Right hindlimb (tissue), 1 donor: ENCODE measurements around the gene RANGAP1.

Experiments used
- DNase-seq: peaks from one replicate; pipeline ENCODE4 v3.0.0-alpha.2; 2018

Gene RANGAP1

DNA sequence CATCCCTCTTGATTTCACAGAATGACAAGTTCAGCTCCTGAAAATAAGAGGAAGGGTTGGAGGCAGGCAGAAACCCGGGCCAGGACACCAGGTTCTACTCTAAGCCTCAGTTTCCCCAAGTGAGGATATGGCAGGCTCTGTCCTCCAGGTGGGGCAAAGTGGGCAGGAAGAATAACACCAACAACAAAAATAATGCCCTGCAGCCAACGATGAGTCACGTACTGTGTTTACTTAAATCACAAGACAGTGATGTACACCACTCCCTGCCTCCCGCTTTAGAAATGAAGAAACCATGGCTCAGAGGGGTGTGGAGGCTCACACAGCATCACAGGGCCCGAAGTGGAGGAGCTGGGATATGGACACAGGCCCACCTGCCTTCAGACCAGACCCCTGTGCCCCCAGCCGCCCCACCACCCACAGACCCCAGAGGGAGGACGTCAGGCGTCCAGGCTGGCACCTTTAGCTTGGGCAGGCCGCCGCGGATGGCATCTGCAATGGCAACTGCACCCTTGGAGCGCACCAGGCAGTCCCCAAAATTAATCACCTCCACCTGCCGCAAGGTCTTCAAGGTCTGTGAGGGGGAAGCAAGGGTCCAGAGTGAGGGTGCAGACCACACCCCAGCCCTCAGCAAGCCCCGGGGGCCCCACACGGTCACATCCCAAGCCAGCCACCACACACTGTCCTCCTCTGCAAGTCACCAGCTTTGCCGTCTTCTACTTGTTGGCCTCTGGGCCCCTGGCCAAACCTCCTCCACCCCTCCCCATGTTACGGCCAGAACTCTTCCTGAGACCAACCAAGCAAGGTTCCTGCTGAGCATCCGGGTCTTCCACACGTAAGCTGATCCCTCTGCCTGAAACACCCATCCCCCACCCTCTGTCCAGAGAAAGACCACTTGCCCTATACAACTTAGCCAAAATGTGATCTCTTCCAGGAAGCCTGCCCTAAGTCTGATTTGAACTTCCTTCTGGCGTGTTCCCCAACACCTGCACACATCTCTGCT is 29.4 kb downstream of the RANGAP1 start:
- DNase-seq = no peak

DNA sequence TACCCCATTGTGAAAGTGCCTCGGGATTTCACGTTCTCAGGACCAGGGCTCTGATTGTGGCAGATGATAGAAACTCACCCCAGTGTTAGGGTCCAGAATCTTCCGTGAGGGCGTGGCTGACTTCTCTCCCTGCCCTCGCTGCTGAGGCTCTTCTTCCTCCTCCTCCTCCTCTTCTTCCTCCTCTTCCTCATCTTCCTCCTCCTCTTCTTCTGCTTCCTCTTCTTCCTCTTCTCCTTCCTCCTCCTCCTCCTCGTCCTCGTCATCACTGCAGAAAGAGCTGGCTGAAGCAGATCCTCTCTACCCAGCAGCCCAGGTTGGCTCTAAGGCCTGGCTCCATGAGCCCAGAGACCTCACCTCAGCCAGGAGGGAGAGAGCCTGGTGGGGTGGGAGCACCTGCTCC is 31.8 kb downstream of the RANGAP1 start:
- no peak for DNase-seq

DNA sequence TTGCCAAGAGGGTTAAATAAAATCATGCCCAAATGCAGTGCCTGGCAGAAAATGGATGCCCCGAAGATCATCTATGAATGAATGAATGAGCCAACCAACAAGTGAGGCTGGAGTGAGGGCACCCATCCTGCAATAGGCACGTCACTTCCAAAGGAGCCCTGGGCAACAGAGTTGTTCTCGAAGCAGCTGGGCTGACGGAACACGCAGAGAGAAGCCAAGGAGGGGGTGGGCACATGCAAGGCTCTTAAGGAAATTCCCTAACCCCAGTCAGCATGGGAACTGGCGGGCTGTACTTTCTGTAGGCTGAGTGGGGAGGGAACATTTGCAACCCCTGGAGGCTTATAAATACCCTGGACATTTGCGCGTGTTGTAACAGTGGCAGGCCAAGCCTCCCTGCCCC is 33.6 kb downstream of the RANGAP1 start:
- no peak for DNase-seq

DNA sequence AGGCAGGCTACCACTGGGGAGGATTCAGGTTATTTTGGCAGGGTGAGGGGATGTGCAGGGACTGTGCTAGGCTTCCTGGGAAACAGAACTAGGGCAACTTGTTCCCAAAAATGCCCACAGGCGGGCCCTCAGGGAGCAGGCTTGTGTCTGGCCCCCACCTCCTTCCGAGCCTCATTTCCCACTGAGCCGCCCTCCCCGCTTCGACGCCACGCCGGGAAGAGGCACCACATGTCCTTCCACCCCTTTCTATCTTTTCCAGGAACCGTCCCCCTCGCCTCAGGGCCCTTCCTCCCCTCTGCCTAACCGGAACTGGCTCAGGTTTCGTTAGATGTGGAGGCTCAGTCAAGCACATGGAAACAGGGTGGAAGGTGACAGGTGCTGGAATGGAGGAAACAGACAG is 35.9 kb downstream of the RANGAP1 start:
- no peak for DNase-seq

DNA sequence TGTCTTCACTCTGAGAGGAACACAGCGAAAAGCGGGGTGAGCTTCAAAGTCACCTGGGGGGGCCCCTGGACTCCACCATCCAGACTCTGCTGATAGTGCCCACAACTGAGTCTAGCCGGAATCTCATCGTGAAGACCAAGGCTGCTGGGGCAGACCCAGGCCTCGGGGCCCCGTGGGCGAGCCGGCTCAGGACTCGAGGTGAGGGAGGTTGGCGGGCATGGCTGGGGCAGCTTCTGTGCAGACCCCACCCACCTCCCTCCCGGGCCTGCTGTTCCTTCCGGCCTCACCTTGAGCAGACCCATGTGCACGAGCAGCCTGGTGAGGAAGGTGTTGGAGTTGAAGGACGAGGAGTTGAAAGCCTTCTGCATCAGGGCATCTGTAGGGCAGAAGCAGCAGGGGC is 36.5 kb downstream of the RANGAP1 start:
- no peak for DNase-seq

DNA sequence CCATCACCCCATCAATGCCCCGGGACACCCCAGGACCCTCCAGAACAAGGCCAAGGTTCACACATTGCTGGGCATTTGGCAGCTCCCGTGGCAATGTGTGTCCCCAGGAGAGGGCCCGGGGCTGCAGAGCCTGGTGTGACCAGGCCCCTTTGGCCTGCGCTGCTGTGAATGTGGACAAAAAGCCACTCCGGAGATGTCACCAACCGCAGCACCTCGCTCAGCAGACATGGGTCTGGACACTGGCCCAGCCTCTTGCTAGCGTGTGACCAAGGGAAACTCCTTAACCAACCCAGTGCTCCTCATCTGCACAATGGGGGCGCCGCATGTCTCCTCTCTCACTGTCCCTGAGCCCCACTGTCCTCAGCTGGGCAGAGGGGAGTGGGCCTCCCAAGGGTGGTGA is 37.2 kb downstream of the RANGAP1 start:
- DNase-seq = no peak

DNA sequence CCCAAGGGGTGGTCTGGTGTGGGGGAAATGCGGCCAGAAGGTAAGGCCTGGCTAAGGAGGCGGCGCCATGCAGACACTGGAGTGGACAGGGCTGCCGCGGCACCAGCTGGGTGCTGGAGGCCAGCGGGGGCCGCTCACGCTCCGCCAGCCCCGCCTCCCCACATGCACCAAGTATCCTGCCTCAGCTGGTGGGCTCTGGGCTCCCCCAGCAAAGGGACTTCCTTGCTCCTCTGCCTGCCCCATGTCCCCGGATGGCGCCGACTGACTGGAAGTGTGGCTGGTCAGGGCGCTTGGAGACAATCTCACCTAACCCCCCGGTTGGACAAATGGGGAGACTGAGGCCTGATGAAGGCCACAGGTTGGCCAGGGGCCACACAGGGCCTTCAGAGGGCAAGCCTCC is 37.7 kb downstream of the RANGAP1 start:
- no peak for DNase-seq

DNA sequence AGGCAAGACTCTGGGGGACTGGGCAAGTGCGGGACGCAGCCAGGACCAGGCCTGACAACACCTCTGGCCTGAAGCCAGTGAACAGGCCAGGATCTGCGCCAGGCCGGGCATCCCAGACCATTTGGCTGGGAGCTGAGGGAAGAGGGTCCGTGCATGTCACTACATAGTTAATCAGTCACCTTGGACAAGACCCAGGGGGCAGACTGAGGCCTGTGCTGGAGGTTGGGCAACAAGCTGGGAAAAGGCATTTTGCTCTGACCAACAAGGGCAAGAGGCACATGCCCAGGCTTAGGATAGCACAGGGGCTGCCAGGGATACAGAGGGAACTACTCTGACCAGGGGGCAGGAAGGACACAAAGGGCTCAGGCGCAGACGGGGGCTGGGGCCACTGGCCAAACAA is 38.3 kb downstream of the RANGAP1 start:
- no peak for DNase-seq

DNA sequence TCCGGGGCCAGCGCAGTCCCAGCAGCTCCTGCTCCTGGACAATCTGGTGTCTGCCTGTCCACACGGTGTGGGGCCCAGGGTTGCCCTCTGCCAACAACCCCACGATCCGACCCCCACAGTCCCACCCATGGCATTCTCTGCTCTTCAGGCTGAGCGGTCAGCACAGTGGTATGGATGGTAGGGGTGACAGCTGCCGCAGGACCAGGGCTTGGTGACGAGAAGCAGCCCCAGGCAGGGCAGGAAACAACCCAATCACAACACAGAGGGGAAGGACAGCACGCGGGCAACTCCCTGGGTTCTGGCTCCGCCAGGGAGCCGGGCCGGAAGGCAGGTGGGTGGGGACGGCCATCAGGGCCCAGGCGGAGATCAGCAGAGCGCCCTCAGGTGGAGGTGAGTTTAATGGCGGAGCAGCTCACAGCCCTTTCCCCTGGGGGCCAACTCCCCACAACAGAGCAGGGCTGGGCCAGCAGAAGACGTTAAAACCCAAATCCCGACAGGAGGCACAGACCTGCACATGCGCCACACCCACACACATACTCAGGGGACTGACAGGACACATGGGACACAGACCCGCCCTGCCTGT is 40.0 kb downstream of the RANGAP1 start:
- DNase-seq = no peak

DNA sequence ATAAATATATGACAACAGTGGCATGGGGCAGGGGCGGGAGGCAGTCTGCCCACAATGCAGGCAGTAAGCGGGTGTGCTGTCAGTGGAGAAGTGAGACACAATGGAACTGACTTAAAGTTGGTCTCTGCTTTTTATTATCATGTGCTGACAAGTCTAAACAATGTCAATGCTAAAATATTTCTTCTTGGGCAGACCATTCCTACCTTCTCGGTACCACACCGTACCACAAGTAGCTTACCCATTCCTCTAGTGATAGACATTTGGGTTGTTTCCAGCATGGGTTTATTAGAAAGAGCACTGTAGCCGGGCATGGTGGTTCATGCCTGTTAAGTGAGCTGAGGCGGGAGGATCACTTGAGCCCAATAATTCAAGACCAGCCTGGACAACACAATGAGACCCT is 42.6 kb downstream of the RANGAP1 start:
- DNase-seq = no peak

DNA sequence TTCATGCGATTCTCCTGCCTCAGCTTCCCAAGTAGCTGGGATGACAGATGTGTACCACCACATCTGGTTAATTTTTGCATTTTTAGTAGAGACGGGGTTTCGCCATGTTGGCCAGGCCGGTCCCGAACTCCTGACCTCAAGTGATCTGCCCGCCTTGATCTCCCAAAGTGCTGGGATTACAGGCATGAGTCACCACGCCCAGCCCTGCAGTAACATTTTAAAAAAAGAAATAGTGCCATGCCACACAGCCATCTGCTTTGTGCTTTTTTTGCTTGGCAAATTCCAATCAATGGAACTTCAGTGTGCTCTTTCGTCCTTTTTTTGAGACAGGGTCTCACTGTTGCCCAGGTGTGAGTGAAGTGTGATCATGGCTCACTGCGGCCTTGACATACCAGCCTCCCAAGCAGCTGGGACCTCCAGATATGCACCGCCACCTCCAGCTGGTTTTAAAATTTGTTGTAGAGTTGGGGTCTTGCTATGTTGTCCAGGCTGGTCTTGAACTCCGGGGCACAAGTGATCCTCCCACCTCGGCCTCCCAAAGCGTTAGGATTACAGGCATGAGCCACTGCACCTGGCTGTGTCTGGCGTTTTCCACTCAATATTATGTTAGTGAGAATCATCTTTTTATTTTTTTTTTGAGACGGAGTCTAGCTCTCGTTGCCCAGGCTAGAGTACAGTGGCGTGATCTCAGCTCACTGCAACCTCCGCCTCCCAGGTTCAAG is 43.4 kb downstream of the RANGAP1 start:
- no peak for DNase-seq

DNA sequence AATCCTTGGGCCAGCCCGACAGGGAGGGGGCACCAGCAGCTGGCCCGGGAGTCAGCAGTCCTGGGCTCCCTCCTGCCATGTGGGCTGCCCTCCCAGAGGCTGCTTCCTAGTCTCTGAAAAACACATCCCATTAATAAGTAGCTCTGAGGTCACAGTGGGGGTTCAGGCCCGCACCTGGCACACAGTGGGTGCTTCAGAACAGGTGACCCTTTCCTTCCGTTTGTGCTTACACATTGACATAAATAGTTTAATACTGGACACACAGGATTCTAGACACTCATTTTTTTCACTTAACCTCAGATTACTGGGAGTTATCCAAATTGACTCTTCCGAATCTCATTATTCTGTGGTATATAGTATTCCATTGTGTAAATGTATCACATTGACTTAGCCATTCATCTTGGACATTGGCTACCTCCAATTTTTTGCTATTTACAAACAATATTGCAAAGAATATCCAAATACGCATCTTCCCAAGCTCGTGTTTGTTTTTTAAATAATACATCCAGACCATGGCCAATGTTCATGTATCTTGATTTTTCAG is 44.8 kb downstream of the RANGAP1 start:
- no peak for DNase-seq

DNA sequence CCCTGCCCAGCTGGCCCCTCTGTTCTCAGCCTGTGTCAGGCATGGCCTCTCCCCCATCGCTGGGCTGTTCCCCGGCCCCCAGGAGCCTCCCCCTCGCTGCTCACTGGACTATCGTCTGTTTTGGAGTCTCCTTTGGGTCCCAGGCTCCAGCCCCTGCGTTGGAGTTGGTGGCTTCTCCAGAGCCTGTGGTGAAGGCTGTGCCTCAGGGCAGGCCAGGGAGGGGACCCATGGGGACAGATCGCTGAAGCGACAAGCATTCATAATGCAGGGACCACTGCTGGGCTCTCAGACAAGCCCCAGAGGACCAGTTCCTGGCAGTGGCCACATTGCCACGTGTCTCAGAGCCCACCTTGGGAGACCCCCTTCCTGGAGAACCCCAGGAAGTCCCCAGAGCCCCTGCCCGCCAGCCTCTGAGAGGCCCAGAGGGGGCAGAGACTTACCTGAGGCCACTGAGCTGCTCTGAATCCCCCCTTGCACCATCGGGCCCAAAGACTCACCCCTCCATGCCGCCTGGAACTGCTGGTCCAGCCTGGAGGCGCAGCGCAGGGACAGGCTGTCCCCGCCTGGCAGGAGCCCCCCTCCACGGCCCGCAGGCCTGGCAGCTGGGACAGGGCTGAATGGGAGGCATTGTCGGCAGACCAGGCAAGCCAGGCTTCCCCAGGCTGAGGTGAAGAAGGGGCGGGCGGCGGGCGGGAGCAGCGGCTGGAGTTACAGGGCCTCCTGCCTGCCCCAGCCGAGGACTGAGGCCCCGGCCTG is 45.4 kb downstream of the RANGAP1 start, which contains the start of gene CHADL:
CHADL (minus strand) TSS at position 555 of the 756 bp plus-strand sequence; CDS start at position 505, 50 bp downstream.
- DNase-seq = peak; percentile 80

DNA sequence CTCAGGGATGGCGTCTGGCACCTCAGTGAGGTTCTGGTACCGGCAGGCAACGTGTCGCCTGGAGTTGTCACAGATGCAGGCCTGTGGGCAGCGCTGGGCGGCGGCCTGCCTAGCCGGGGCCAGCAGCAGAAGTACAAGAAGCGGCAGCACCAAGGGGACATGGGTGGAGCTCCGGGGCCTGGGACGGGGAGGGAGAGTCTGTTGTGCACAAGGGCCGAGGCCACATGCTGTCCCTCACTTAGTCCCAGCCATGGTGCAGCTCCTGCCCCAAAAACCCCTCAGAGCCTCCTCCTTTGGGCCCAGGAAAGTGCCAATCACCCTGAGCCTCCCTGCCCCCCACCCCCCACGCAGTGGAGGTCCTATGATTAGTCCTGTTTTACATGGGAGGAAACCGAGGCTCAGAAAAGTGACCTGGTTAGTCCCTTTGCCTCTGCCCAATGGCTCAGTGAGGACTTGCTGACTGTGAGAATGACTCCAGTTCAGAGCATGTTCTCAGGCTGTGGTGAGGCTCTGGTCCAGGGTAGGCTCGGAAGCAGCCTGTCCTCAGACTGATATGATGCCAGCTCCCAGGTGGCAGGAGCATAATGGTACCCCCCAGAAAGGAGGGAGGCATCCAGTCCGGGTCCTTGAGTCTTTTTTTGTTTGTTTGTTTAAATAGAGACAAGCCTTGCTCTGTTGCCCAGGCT is 46.4 kb downstream of the RANGAP1 start:
- no peak for DNase-seq

DNA sequence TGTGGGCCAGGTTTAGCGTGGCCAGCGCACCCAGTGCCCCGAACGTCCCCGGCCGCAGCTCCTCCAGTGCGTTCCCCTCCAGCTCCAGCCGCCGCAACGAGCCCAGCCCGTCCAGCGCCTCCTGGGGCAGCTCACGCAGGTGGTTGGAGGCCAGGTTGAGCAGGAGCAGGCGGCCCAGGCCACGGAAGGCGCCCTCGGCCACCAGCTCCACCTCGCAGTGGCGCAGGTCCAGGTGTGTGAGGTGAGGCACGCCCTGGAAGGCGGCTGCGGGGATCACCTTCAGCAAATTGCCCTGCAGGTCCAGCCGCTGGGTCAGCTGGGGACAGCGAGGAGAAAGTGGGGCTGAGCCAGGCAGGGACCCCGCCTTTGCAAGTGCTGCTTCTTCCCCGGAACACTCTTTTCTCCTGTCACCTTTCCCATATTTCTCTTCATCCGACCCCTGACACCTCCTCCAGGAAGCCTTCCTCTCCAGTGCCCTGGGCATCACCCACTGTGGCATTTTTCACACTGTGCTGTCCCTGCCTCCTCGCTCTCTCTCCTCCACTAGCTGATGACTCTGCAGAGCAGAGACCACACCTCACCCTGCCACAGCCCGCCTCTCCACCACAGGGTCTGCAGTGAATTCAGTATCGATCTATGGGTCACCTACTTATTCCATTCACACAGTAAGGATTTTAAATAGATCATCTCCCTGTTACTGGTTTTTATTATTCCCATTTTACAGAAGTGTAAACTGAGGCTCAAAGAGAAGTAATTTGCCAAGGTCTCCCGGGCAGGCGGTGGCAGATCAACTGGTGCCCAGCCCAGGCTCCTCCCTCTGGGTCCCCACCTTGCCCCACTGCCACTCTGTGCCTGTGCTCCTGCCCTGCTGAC is 47.2 kb downstream of the RANGAP1 start:
- no peak for DNase-seq

DNA sequence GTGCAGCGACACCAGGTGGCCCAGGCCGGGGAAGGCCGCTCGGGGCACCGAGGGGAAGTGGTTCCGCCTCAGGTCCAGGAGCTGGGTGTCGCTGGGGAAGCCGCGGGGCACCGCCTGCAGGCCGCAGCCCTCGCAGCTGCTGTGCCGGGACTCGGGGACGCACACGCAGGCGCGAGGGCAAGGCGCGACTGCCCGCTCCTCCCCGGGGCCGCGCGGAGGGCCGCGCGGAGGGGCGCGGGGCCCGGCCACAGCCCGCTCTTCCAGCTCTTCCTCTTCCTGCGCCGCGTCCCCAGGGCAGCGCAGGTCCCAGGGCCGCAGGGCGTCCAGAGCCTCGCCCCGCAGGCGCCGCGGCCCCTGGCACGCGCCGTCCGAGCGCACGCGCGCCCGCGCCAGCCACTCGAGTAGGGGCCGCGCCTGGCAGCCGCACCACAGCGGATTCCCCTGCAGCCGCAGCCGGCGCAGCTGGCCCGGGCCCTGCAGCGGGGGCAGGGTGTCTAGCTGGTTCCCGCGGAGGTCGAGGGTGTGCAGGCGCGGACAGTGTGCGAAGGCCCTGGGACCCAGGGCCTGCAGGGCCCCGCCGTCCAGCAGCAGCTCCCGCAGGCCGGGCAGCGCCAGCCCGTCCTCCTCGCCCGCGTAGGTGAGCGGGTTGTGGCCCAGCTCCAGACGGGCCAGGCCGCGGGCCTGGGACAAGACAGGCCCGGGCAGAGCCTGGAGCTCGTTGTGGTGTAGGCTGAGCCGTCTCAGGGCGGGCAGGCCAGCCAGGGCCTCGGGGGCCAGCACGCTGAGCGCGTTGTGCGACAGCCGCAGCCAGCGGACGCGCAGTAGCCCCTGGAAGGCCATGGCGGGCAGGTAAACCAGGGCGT is 48.0 kb downstream of the RANGAP1 start:
- DNase-seq = peak; percentile 74

DNA sequence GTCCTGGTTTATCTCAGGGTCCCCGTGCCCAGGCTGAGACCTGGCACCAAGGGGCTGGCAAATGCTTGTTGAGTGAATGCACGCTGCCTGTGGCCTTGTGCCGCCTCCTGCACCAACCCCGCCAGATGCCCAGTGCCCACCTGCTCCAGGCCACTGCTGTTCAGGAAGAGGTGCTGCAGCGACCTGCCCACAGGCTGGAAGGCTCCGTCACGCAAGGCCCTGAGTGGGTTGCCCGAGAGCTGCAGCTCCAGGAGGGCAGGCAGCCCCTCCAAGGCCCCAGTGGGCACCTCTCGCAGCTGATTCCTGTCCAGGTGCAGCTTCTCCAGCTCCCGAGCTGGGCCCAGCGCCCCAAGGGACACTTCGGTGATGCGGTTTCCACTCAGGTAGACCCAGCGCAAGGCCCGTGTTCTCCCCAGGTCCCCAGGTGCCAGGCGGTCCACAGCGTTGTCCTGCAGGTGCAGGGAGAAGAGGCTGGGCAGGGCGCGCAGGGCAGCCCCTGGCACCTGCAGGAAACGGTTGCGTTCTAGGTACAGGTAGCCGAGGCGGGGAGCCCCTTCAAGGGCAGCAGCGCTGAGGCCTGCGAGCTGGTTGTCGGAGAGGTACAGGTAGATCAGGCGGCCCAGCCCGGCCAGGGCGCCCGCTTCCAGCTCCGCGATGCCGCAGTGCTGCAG is 48.8 kb downstream of the RANGAP1 start:
- DNase-seq = no peak

DNA sequence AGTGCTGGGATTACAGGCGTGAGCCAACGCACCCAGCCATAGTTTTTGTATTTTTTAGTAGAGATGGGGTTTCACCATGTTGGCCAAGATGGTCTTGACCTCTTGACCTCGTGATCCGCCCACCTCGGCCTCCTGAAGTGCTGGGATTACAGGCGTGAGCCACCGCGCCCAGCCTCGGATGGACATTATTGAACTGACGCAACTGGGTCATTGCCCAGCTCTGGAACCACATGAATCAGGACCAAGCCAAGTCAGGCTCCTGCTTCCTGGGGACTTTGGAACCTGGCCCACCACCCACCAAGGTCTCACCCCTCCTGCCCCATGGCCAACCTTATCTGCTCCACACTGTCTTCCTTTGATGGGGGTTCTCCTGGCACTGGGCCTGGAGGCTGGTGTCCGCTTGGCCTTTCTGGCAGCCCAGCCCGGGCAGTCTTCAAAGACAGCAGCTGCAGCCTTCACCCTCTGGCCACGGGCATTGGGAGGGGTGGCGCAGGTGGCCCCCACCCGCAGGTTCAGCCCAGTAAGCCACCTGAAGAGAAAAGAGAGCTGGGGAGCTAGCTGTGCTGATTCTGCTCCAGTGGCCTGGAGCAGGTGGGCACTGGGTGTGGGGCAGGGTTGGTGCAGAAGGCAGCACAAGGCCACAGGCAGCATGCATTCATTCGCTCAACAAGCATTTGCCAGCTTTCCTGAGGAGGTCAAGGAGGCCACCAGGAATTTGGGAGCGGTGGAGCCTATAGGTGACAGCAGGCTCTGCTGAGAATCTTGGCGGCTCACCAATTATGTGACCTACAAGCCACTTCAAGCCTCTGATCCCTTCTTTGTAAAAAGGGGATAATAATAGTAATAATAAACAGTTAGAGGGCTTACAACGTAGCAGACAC is 50.9 kb downstream of the RANGAP1 start:
- no peak for DNase-seq
